PC-9 (cell line): ENCODE measurements around the gene SUPT5H.

ENCODE experiments used
- CTCF ChIP-seq: fragments of 200-600 bp; sonication (generic); conservative IDR thresholded peaks from 2 replicates; pipeline ENCODE4 v1.6.1; 2017; ENCODE audit warnings: mixed run types, antibody characterized with exemption, mild to moderate bottlenecking, moderate library complexity
- EZH2 ChIP-seq: fragments of 200-600 bp; sonication (generic); IDR thresholded peaks from 2 replicates; pipeline ENCODE4 v1.8.0; 2017; ENCODE audit warnings: antibody characterized with exemption, low read depth

GRCh38 chr19:39425744-39426143, 19.6 kb upstream of the SUPT5H start:
- TF ChIP-seq EZH2 (no peak), CTCF (no peak)
